GM19328 (cell line): ENCODE data around the gene SNRNP35.
"Not testable (repeated sequence)": the region's sequence is repeated elsewhere in the genome, so short reads cannot be mapped to it uniquely, and the experiment has no call there.

Experiments used
- ATAC-seq: cut with Tn5 transposase; IDR thresholded peaks from one replicate; pipeline ENCODE4 v1.9.1; 2021; ENCODE audit warnings: mild to moderate bottlenecking, moderate library complexity; ENCODE audit not compliant: unreplicated experiment

Gene SNRNP35

GRCh38 chr12:123449249-123449733 lies 8.6 kb upstream of the SNRNP35 start:
- no peak for ATAC-seq

GRCh38 chr12:123449856-123450255 lies 8.1 kb upstream of the SNRNP35 start:
- ATAC-seq = no peak

GRCh38 chr12:123450636-123451035 lies 7.3 kb upstream of the SNRNP35 start:
- ATAC-seq = no peak

DNA sequence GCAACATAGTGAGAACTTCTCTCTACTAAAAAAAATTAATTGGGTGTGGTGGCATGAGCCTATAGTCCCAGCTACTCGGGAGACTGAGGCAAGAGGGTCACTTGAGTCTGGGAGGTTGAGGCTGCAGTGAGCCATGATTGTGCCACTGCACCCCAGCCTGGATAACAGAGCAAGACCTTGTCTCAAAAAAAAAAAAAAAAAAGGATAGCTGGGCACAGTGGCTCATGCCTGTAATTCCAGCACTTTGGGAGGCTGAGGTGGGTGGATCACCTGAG lies 5.7 kb upstream of the SNRNP35 start:
- ATAC-seq = not testable (repeated sequence)

GRCh38 chr12:123453165-123453564 lies 4.8 kb upstream of the SNRNP35 start:
- ATAC-seq = no peak

GRCh38 chr12:123463174-123463573 lies 5.2 kb downstream of the SNRNP35 start:
- not testable (repeated sequence) for ATAC-seq

GRCh38 chr12:123465084-123465483 lies 7.1 kb downstream of the SNRNP35 start:
- no peak for ATAC-seq

GRCh38 chr12:123468786-123469185 lies 10.8 kb downstream of the SNRNP35 start:
- no peak for ATAC-seq

DNA sequence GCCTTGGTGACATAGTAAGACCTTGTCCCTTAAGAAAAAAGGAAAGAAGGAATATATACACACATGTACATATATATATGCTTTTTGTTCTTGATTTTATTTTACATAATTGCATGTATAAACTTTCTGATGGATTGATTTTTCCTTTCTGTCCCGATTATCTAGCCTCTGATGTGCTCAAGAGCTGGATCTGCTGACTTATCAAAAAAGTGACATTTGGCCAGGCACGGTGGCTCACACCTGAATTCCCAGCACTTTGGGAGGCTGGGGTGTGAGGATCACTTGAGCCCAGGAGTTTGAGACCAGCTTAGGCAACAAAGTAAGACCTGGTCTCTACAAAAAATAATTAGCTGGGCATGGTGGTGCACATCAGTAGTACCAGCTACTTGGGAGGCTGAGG lies 12.0 kb downstream of the SNRNP35 start:
- no peak for ATAC-seq

DNA sequence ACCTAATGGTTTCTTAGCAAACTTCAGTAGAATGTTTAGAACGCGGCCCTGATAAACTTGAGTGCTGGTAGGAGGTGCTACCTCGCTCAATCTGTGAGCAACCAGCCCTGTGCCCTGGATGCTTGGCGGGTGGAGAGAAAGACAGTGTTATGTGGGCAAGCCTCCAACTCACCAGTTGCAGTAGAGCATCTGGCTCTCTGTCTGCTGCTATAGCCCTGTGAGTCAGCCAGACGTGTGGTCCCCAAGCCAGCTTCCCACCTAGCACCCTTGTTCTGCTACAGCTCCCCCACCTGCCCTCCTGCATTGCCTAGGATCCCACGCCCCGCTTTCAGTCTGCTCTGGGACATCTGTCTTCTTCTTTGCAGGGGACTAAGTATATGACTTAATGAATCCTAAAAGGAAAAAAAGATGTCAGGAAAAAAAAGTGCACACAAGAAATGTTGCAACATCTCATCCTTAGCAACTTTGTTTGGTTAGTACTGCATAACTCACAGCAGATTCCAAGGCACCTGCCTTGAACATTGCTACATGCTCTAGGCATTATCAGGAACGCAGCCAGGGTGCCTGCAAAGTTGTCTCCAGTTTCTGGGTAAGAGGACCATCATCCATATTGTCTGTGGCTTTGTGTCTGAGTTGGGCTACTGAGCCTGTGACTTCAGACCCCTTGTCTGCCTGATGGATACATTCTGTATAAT lies 13.6 kb downstream of the SNRNP35 start:
- no peak for ATAC-seq

GRCh38 chr12:123472438-123472849 lies 14.5 kb downstream of the SNRNP35 start:
- ATAC-seq = no peak

DNA sequence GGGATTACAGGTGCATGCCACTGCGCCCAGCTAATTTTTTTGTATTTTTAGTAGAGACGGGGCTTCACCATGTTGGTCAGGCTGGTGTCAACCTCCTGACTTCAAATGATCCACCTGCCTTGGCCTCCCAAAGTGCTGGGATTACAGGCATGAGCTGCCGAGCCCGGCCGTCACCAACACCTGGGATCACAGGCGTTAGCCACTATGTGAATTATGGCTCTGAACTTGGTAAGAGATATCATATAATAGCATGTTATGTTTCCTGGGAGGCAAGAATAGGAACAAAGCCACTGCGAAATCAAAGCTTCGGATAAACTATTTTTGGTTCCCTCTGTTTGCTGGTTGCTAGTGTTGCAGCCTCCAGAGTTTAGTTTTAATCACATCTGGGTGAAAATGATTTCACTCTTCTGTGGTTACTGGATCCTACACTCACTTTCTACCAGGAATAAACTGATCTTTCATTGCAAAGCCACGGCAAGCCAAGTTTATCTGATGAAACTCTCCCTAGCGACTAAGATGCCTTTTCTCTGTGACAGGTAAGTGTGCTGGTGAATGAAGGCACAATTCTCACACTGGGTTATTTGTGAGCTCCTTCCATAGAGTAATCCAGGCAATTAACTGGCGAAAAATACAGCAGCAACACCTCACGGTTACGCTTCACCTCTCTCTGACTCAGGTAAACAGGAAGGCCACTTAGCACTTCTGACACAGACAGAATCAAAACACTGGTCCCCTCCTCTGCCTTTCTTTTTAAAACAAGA lies 16.7 kb downstream of the SNRNP35 start:
- ATAC-seq = no peak

GRCh38 chr12:123475246-123475703 lies 17.3 kb downstream of the SNRNP35 start:
- no peak for ATAC-seq

- ATAC-seq = no peak
Observed at GRCh38 chr12:123478069-123478468, 20.1 kb downstream of the SNRNP35 start.

- no peak for ATAC-seq
Observed at GRCh38 chr12:123478762-123479161, 20.8 kb downstream of the SNRNP35 start.

DNA sequence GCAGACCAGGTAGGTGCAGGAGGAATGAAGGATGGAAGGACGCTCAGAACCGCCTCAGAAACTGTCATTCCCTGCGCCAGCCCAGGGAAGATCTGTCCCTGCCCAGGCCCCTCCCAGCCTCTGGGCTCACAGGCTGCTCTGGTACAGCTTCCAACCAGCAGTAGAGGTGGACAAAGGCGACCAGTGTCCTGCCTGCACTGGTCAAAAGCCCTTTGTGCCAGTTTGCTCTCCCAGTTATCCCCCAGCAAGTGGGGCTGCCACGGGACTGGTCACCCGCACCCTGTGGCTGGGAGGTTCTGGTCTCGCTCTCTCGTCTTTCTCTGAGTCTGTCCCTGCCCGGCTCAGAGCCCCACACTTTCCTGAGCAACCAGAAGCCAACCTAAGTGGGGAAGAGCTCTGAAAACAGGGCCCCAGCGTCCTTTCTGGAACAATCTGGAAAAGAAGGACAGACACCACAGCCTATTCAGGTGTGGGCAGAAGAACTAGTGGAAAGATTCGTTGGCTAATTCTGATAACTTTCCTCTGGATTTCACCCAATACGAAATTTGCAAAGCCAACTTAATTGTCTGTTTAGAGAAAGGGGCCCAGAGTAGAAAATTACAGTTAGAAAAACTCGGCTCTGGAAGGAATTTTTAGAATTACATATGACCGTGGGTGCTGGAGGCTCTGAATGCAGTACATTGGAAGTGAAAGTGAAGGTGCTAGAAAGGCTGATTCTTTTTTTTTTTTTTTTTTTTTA lies 21.7 kb downstream of the SNRNP35 start:
- ATAC-seq = no peak

DNA sequence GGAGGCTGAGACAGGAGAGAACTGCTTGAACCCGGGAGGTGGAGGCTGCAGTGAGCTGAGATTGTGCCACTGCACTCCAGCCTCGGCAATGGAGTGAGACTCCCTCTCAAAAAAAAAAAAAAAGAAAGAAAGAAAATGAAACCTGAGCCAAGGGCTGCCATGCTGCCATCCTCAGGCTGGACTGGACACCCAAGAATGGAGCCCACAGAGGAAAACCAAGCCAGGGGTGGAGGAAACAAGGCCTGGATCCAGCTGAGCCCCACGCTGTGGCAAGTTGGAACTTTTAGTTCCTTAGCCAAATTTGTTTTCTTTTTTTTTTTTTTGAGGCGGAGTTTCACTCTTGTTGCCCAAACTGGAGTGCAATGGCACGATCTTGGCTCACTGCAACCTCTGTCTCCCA lies 23.3 kb downstream of the SNRNP35 start:
- not testable (repeated sequence) for ATAC-seq

DNA sequence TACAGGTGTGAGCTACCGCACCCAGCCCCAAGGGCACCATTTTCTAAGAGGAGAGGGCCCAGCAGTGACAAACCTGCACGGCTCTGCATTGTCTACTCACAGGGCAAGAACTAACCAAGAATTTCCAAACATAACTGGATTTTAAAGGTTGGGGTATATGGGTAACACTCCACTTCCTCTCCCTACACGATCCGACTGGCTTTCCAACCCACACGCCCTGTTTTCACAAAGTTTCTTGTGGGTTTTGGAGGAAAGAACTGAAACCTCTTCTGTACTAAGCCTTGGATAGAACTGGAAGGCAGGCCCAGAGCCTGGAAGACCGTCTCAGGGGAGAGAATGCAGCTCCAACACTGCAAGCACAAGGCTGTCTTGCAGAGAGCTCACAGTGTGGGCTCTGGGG lies 24.9 kb downstream of the SNRNP35 start:
- no peak for ATAC-seq

DNA sequence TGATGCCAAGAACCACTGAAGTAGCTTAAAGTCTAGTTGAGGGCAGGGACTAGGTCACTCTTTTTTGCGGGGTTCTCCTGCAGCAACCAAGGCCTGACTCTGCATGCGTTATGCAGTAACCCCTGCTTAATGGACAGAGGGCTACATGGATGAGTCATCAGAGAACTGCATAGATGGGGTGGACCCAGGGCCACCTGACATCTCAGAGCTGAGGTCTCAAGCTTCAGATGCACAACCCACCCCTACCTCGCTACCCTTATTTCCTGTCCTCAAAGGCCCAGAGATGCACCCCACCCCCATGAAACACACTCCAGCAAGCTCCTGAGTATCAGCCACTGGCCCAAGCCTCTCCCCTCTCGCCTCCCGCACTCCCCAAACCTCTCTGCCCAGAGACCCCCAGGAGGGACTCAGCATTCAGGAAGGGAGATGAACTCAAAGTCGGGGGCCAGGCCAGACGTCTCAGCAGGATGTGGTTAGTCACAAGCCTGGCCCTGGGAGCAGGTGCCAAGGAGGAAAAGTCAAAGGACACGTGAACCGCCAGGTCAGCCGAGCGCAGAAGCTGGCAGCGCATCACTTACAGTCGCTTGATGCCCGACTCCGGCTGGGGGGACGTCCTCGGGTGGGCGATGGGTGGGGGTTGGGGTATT lies 25.8 kb downstream of the SNRNP35 start:
- no peak for ATAC-seq

DNA sequence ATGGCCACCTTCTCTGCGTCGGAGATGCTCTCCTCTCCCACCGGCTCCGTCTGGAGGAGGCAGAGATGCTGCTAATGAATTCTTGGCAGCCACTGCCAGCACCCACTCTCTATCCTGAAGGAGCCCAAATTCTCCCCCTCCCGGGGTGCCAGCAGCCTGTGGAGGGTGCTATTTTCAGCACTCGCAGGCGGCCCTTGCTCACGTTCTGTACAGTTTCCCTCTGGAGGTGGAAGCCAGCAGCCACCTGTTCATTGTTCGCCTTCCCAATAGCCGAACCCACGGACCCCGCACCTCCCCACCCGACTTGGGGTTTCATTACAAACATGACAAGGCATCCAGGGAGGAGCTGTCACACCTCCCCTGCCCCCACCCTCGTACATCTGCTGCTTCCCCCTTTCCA lies 27.8 kb downstream of the SNRNP35 start:
- no peak for ATAC-seq

DNA sequence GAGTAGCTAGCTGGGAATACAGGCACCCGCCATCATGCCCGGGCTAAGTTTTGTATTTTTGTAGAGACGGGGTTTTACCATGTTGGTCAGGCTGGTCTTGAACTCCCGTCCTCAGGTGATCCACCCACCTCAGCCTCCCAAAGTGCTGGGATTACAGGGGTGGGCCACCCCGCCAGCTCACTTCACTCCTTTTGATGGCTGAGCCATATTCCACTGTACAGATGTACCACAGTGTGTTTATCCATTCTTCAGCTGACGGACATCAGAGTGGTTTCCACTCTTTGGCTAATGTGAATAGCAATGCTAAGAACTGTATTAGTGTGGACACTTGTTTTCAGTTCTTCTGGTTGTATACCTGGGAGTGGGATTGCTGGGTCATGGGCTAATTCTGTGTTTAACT lies 29.5 kb downstream of the SNRNP35 start:
- no peak for ATAC-seq
